Panc1 (cell line): ENCODE measurements around the gene ADCY7.

Source experiments
- CTCF ChIP-seq: fragments of 450-650 bp; IDR thresholded peaks from 2 replicates; pipeline ENCODE4 v1.5.1; 2017; ENCODE audit warnings: mild to moderate bottlenecking
- POLR2AphosphoS5 ChIP-seq: IDR thresholded peaks from 2 replicates; pipeline ENCODE4 v1.6.1; 2012; ENCODE audit warnings: mild to moderate bottlenecking, low read depth, low read length, moderate library complexity
- REST ChIP-seq, 2 experiments: IDR thresholded peaks; 2 replicates each; pipeline ENCODE4 v1.6.1; 2011 to 2012; ENCODE audit warnings: low read depth in 2 of 2, control low read depth in 1 of 2, low read length in 1 of 2, mild to moderate bottlenecking in 1 of 2, moderate library complexity in 1 of 2; ENCODE audit not compliant: insufficient read depth in 1 of 2
- TCF7L2 ChIP-seq: IDR thresholded peaks from 2 replicates; pipeline ENCODE4 v1.6.1; 2011; ENCODE audit warnings: mild to moderate bottlenecking, low read depth, low read length, inconsistent platforms

- TF ChIP-seq CTCF (no peak), POLR2AphosphoS5 (no peak), REST (IDR thresholded peaks at IDR 0.05; ENCODE audit: insufficient read depth in 1 of 2, low read depth in 2 of 2, low read length in 1 of 2) (no peak), TCF7L2 (no peak)
Measured at GRCh38 chr16:50332599-50332998, 66.2 kb downstream of the ADCY7 start.
